ENCODE results near the gene SLC25A51.

DNA sequence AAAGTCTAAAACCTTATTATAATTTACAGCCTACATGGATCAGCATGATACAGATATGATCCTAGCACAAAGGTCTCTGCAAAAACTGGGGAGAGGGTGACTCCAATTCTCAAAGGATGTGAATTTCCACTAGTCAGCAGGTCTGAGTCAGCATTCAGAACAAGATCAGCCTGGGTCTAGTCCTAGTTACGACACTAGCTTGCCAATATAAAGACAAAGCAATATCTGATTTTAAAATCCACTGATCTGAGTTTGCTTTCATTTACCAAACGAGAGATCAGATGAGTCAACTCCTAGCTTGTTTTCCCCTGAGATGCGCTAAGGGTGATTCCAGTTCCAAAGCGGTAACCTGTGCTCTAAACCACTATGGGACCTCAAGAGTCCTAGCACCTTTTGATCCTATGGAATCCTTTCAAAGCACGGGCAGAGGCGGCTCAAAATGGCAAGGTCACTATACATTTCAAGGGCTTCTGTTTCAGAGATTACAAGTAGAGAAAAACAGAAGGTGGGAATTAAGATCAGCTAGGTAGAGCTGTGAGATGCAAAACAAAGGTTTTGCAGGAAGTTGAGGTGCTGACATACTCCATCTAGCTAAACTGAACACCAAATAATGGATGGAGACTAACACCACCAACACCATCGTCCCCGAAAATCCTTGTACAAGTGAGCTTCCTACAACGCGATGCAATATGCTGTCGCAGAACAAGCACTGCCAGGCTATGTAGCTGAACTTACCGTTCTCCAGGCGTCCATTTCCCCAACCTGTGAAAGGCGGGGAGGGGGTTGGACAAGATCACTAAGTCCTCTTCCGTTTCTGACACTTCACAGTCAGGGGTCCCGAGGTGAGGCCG, 906 bp downstream of the SLC25A51 start:
- TF ChIP-seq POLR2A (IDR thresholded peaks at IDR 0.05) (no peak), EP300 (IDR thresholded peaks at IDR 0.05) (no peak)
- TF ChIP-seq, protein P1, sequence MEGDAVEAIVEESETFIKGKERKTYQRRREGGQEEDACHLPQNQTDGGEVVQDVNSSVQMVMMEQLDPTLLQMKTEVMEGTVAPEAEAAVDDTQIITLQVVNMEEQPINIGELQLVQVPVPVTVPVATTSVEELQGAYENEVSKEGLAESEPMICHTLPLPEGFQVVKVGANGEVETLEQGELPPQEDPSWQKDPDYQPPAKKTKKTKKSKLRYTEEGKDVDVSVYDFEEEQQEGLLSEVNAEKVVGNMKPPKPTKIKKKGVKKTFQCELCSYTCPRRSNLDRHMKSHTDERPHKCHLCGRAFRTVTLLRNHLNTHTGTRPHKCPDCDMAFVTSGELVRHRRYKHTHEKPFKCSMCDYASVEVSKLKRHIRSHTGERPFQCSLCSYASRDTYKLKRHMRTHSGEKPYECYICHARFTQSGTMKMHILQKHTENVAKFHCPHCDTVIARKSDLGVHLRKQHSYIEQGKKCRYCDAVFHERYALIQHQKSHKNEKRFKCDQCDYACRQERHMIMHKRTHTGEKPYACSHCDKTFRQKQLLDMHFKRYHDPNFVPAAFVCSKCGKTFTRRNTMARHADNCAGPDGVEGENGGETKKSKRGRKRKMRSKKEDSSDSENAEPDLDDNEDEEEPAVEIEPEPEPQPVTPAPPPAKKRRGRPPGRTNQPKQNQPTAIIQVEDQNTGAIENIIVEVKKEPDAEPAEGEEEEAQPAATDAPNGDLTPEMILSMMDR (IDR thresholded peaks at IDR 0.05): no peak
